Activated T-cell treated with anti-CD3 and anti-CD28 coated beads, Interleukin-2, amount 50 U/mL, for 1 hour (primary cell): ENCODE measurements around the gene NT5C2.
"Not testable (repeated sequence)": the region's sequence is repeated elsewhere in the genome, so short reads cannot be mapped to it uniquely, and the experiment has no call there.

ENCODE experiments used
- DNase-seq: peaks from one replicate; pipeline ENCODE4 v3.0.0-alpha.2; 2020

NT5C2 gene

GRCh38 chr10:103155471-103156085 is 37.5 kb downstream of the NT5C2 start:
- DNase-seq, result no peak

GRCh38 chr10:103154521-103155299 is 38.4 kb downstream of the NT5C2 start:
- no peak for DNase-seq

- no peak for DNase-seq
These were observed 39.5 kb downstream of the NT5C2 start for GRCh38 chr10:103153302-103154197.

DNA sequence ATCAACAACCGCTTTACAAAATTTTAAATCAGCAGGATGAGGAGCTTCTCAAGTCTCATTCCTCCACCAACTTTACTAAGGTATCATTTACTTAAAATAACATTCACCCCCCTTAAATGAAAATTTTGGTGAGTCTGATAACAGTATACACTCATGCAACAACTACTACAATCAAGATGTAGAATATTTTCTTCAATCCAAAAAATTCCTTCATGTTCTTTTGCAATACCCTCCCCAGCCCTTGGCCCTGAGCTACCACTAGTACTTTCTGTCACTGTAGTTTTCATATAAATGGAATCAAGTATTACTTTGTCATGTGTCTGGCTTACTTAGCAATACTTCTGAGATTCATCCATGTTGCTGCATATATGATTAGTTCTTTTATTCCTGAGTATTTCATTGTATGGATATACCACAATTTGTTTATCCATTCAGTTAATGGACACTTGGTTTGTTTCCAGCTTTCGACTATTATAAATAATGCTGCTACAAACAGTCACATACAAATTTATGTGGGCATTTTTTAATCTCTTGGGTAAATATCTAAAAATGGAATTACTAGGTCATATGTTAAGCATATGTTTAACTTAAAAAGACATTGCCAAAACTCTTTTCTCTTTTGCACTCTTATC is 43.0 kb downstream of the NT5C2 start:
- no peak for DNase-seq

GRCh38 chr10:103147645-103148044 is 45.4 kb downstream of the NT5C2 start:
- DNase-seq, result no peak

- no peak for DNase-seq
These were observed 47.1 kb downstream of the NT5C2 start for GRCh38 chr10:103145860-103146466.

DNA sequence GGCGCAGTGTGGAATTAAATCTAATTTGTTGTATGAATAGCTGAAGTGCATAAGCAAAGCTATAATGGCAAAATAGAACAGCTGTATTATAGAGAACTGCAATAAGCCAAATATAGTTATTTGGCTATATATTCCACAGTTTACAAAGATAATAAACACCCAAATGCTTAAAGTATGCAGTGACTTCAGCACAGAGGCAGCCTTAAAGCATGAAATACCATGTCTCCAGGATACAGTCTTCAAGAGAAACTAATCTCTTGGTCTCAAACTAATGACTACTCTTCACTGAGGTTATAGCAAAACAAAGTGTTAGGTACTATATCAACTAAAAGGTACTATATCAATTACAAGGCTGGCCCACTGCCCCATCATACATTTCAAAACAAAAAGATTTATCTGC is 48.0 kb downstream of the NT5C2 start:
- no peak for DNase-seq

GRCh38 chr10:103144041-103144440 is 49.0 kb downstream of the NT5C2 start:
- DNase-seq, result no peak

GRCh38 chr10:103143641-103144040 is 49.4 kb downstream of the NT5C2 start:
- DNase-seq, result not testable (repeated sequence)

GRCh38 chr10:103141950-103142349 is 51.1 kb downstream of the NT5C2 start:
- DNase-seq, result no peak

GRCh38 chr10:103140469-103140868 is 52.6 kb downstream of the NT5C2 start:
- DNase-seq, result no peak

DNA sequence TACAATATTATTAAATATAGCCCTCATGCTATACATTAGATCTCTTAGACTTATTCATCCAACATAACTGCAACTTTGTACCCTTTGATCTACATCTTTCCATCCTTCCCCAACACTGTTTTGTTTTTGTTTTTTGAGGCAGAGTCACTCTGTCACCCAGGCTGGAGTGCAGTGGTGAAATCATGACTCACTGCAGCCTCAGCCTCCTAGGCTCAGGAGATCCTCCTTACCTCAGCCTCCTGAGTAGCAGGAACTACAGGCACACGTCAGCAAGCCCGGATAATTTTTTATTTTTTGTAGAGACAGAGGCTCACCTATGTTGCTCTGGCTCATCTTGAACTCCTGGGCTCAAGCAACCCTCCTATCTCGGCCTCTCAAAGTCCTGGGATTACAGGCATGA is 53.3 kb downstream of the NT5C2 start:
- no peak for DNase-seq

GRCh38 chr10:103135168-103135567 is 57.9 kb downstream of the NT5C2 start:
- not testable (repeated sequence) for DNase-seq

DNA sequence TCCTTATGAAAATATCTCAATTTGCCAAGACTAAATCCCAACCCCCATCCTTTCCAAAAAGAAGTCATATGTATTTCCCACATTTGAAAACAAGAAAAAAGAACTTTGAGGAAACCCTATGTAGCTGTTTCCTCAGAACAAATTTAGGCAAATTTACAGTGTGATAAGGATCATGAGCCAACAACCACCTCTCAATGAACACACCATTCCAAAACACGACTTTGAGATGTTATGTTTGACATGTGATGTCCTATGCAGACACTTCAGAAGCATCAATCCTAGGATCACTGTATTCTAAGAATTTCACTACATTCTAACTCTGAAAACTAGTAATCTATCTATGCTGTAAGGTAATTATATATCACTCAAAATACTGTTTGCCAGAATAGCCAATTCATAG is 62.2 kb downstream of the NT5C2 start:
- no peak for DNase-seq

DNA sequence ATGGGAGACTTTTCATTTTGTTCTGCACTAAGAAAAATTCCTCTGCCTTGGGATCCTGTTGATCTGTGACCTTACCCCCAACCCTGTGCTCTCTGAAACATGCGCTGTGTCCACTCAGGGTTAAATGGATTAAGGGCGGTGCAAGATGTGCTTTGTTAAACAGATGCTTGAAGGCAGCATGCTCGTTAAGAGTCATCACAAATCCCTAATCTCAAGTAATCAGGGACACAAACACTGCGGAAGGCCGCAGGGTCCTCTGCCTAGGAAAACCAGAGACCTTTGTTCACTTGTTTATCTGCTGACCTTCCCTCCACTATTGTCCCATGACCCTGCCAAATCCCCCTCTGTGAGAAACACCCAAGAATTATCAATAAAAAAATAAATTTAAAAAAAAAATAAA is 62.9 kb downstream of the NT5C2 start:
- DNase-seq, result not testable (repeated sequence)

DNA sequence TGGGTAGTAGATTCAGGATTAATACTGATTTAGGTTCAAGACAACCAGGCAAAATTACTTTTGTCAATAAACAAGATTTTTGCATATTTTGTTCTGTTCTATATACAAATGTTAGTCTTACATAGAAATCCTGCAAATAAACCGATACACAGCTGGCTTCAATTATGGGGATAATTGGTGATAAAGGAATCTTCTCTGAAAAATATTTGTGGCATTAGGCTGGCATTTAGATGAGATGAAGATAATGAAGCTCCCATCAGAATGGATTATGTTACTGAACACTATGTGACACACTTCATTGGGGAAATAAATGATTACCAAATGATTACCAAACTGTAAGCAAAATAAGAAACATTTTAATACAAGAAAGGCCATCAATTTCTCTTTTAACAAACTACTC is 65.8 kb downstream of the NT5C2 start:
- DNase-seq, result no peak

DNA sequence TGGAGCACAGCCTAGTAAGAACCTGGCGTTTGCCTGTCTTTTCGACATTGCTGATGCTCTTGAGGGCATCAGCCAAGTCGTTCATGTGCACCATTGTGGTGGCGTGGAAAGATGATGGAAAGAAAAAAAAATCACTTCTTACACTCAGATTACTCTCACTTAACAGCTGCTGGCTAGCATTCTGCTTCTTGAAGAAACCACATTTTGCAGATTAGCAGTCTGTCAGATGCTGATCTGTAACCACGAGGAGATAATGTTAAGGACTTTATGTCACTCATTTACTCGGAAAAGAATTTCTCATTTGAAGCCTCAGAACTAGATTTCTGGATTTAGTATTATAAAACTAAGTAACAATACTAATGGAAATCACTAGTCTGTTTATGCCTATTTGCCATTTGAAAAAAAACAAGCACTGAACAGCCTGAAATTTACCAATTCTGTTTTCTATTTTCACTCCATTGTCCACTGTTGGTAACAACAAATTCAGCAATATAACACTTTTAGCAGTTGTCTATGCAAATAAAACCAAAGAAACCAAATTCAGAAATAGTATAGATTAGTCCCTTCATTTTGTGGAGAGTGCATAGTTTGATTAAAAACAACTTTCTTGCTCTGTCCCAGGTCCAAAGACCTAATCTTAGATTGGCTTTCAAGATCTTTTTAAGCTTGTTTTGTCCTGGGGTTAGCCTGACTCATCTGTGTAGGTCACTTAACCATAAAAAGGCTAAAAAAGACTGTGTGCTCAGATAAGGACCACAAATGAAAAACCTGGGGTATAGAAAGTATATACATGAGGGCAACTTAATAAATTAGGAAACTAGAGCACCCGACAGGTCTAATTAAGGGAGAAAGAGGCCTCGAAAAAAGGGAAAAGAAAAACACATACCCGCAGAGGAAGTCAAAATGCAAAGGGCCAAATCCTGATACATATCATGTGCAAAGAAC is 67.5 kb downstream of the NT5C2 start:
- DNase-seq, result no peak

- no peak for DNase-seq
These were observed 68.5 kb downstream of the NT5C2 start for GRCh38 chr10:103124420-103125096.

GRCh38 chr10:103123282-103124024 is 69.6 kb downstream of the NT5C2 start:
- no peak for DNase-seq
